ENCODE measurements around the gene STARD10.

Gene STARD10

DNA sequence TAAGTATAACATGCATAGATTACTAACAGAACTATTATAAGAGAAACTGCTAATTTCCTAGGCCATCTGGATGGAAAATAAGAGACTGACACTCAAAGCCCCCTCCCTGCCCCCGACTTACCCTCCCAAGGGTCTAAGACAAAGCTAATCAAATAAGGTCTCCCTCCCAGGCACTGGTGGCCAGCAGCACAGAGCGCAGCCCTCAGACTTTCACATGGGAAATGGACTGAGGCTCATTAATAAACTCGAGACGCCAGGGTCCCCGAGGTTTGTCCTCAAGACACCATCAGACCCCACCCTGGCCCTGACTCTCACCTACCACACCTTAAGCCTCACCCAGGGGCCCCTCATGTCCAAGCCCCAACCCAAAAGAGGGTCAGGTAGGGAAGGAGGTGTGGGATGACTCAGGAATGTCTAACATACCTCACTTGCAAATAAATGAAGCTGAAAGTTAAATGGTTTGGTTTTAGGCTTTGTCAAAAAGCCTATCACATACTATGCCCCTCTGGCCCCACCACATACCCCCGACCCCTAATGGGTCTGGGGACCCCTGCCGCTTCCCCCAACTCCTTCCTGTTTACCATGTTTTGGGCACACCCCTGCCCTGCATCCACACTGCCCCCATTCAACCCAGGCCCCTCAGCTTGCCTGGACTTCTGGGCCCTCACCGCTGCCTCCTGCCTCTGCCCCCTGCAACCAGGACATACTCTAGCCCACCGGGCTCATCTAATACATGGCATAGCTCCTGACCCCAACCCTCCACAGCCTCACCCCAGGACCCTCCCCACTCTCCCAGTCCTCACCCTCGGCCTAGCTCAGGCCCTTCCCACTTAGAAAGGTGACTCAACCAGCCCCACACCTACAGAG, 53.1 kb downstream of the STARD10 start:
- no peak overlapping the region for H3K4me3 ChIP-seq (ENCODE audit: control insufficient read depth, low read depth, low read length)
- TF ChIP-seq CTCF (IDR thresholded peaks at IDR 0.05; ENCODE audit: control insufficient read depth, insufficient read depth, low read depth, low read length, missing control alignments) = no peak
- no peak for DNase-seq (ENCODE audit: low read depth)

GRCh38 chr11:72740060-72740424, 53.8 kb downstream of the STARD10 start:
- H3K4me3 ChIP-seq (ENCODE audit: control insufficient read depth, low read depth, low read length) = no peak overlapping the region
- no peak for DNase-seq (ENCODE audit: low read depth)
- TF ChIP-seq CTCF (IDR thresholded peaks at IDR 0.05; ENCODE audit: control insufficient read depth, insufficient read depth, low read depth, low read length, missing control alignments) = no peak

DNA sequence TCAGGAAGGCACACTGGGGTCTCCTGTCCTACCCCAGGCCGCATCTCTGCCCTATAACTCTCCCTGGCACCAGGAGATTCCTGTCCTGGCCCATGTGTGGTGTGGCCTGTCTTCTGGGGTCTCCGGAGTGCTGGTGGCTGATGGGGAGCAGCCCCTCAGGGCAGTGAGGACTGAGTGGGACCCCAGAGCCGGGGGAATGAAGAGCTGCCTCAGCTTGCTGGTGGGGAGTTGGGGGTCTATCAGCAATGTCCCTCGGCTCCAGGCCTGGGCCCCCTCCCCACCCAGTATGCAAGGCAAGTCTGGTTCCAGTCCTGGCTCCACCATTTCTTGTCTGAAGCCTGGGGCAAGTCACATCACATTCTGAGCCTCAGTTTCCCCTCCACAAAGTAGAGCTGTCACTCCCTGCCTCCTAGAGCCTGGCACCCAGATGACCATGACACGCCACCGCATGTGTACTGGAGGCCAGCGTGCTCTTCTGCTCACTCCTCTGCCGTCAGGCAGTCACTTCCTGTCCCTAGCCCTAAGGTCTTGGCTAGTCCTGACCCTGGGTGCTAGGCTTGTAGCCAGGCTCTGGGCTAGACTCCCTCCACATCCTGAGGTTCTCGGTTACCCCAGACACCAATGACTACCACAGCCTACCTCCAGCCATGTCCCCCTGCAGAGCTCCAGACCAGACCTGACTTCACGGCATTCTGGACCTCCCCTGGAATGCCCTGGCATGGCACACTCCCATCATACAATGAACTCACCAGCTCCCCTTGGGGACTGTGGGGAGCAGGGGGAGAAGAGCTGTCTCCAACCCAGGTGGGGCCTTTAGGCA, 54.4 kb downstream of the STARD10 start:
- no peak overlapping the region for H3K4me3 ChIP-seq (ENCODE audit: control insufficient read depth, low read depth, low read length)
- no peak for TF ChIP-seq CTCF (IDR thresholded peaks at IDR 0.05; ENCODE audit: control insufficient read depth, insufficient read depth, low read depth, low read length, missing control alignments)
- DNase-seq (ENCODE audit: low read depth) = no peak

DNA sequence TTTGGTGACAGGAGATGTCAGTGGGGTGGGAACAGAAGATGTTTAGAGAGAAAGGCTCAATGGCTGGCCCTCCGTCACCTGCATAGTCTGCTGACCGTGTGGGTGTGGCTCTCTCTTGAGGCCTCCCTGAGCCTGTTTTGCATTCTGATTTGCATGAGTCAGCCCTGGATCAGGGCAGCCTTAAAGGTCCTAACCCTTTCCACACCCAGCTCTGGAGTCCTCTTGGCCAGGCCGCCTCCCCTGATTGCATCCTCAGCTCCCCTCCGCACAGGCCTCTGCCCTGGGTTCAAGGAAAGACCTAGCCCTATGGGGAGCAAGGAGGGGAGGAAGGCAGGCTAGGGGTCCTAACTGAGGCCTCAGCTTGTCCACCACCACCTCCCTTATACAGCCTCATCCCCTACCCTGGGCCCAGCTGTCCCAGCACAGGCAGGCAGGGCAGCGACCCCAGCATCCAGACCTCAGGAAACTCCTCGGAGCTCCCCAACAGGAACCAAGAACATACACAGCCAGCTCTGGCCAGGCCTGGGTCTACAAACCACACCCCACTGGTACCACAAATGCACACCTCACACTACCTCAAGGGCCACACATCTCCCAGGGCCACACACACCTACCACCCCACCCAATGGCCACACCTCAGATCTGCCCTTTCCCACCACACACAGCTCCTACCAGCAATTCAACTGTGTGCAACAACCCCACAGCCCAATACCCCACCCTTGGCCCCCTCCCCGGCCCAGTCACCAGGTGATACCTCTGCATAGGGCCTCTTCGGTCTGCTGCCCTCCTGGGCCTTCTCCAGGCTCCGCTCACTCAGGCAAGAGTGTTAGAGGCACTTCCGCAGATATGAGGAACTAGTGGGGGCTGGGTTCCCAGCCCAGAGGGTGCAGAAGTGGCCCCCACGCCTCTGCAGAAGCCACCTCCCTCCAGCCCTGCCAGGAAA, 55.4 kb downstream of the STARD10 start:
- TF ChIP-seq CTCF (IDR thresholded peaks at IDR 0.05; ENCODE audit: control insufficient read depth, insufficient read depth, low read depth, low read length, missing control alignments) = no peak
- H3K4me3 ChIP-seq (ENCODE audit: control insufficient read depth, low read depth, low read length) = no peak overlapping the region
- DNase-seq (ENCODE audit: low read depth) = no peak

GRCh38 chr11:72737336-72737735, 56.5 kb downstream of the STARD10 start:
- TF ChIP-seq CTCF (IDR thresholded peaks at IDR 0.05; ENCODE audit: control insufficient read depth, insufficient read depth, low read depth, low read length, missing control alignments) = no peak
- no peak for DNase-seq (ENCODE audit: low read depth)
- no peak overlapping the region for H3K4me3 ChIP-seq (ENCODE audit: control insufficient read depth, low read depth, low read length)

GRCh38 chr11:72736452-72737069, 57.3 kb downstream of the STARD10 start:
- DNase-seq (ENCODE audit: low read depth) = no peak
- no peak overlapping the region for H3K4me3 ChIP-seq (ENCODE audit: control insufficient read depth, low read depth, low read length)
- no peak for TF ChIP-seq CTCF (IDR thresholded peaks at IDR 0.05; ENCODE audit: control insufficient read depth, insufficient read depth, low read depth, low read length, missing control alignments)
